Measurements from ENCODE around the gene LY6G6F. TPM values are rescaled to one million over a fixed set of nuclear protein-coding genes. Genes with fewer than 3 reads are reported as not detected.

LY6G6F gene
- polyA plus RNA-seq, 2 of the 4 experiments (the other 2 are of a cell fraction), result not detected

DNA sequence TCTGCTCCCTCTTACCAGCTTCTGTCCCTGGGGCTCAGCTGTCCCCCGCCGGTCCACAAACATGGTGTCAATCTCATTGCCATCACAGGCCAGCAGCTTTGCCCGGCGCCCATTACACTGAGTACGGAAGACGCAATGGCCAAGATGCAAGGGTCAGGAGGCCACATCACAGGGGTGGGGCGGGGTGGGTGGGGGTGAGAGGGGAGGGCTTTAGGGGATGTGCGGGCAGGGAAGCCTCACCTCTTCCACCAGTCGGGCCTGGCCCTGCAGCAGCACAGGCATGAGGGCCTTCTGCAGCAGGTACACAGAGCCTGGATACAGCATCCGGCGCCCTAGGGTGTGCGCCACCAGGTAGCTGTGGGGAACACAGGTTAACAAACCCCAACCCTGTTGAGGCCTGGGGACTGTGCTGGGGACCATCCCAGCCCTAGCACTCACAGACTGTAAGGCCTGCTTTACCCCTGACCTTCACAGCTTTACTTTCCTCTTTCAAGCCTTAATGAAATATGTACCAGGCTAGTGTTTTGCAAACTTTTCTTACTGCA is 15.0 kb upstream of the LY6G6F start:
- no peak for ATAC-seq
- CTCF ChIA-PET, result interaction anchor here (1.2 to 2.9 kb wide), 3 partner anchors 11 to 171 kb away, joined by 4 to 11 read pairs (median 4); partner anchors contain the start of genes LY6G5C and NEU1

DNA sequence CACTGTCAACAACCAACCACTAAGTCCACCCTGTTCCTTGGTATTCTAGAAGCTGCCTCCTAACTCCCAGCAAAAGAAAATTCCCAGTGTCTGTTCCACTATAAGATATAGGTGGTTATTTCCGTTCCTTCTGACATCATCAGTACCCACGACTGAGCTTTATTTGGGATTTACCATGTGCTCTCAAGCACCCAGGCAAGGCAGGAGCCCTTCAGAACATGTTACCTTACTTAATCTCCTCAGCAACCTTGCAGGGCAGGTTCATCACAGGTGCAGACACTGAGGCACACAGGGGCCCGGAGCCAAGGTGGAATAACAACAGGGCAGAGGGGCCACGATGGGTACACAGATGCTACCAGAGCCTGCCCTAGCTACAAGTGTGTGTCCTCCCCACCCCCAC is 14.3 kb upstream of the LY6G6F start:
- ATAC-seq, result no peak
- H3K4me3 ChIP-seq, result no peak overlapping the region
- H3K4me1 ChIP-seq, result no peaks in the 10 kb centered on the region; the same call in 2 of the 3 replicates
- ChIA-PET POLR2A (no interaction called here), CTCF (interaction anchor here (1.2 to 2.9 kb wide), 3 partner anchors 12 to 36 kb away, joined by 3 to 11 read pairs (median 4); partner anchors contain the start of genes DDAH2 and LY6G5C)
- DNase-seq (ENCODE audit: low read depth in 1 of 2, low spot score in 1 of 2), result no peak
- FAIRE-seq, result no peak
- no peaks in the 10 kb centered on the region for H3K9me3 ChIP-seq
- no peak overlapping the region for H3K27ac ChIP-seq
- 82% methylated on average over 4 of the region's 4 CpGs for WGBS (ENCODE audit: missing lambda C conversion rate)
- no peak overlapping the region for H3K4me2 ChIP-seq
- TF ChIP-seq ZSCAN20 (CRISPR knock-in tag; IDR thresholded peaks at IDR 0.05), result no peak
- no peak for TF ChIP-seq EHF (CRISPR knock-in tag; IDR thresholded peaks at IDR 0.05)
- TF ChIP-seq, protein P1, sequence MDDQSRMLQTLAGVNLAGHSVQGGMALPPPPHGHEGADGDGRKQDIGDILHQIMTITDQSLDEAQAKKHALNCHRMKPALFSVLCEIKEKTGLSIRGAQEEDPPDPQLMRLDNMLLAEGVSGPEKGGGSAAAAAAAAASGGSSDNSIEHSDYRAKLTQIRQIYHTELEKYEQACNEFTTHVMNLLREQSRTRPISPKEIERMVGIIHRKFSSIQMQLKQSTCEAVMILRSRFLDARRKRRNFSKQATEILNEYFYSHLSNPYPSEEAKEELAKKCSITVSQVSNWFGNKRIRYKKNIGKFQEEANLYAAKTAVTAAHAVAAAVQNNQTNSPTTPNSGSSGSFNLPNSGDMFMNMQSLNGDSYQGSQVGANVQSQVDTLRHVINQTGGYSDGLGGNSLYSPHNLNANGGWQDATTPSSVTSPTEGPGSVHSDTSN (IDR thresholded peaks at IDR 0.05), result no peak
- no peak for TF ChIP-seq KDM5A (IDR thresholded peaks at IDR 0.05)
- TF ChIP-seq, protein P2, sequence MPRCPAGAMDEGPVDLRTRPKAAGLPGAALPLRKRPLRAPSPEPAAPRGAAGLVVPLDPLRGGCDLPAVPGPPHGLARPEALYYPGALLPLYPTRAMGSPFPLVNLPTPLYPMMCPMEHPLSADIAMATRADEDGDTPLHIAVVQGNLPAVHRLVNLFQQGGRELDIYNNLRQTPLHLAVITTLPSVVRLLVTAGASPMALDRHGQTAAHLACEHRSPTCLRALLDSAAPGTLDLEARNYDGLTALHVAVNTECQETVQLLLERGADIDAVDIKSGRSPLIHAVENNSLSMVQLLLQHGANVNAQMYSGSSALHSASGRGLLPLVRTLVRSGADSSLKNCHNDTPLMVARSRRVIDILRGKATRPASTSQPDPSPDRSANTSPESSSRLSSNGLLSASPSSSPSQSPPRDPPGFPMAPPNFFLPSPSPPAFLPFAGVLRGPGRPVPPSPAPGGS (IDR thresholded peaks at IDR 0.05), result no peak
- TF ChIP-seq FOSB (CRISPR knock-in tag; IDR thresholded peaks at IDR 0.05), result no peak
- TF ChIP-seq HOXB5 (CRISPR knock-in tag; IDR thresholded peaks at IDR 0.05), result no peak
- no peak for TF ChIP-seq JUN (IDR thresholded peaks at IDR 0.05)
- no peak for TF ChIP-seq TP53 (CRISPR knock-in tag; IDR thresholded peaks at IDR 0.05)
- TF ChIP-seq RAD21 (conservative IDR thresholded peaks at IDR 0.05 in 1 of 2, IDR thresholded peaks at IDR 0.05 in 1 of 2), result no peak
- TF ChIP-seq, protein P3, sequence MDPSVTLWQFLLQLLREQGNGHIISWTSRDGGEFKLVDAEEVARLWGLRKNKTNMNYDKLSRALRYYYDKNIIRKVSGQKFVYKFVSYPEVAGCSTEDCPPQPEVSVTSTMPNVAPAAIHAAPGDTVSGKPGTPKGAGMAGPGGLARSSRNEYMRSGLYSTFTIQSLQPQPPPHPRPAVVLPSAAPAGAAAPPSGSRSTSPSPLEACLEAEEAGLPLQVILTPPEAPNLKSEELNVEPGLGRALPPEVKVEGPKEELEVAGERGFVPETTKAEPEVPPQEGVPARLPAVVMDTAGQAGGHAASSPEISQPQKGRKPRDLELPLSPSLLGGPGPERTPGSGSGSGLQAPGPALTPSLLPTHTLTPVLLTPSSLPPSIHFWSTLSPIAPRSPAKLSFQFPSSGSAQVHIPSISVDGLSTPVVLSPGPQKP (IDR thresholded peaks at IDR 0.05; ENCODE audit: low read depth, low read length), result no peak
- no peak for TF ChIP-seq RARB (CRISPR knock-in tag; IDR thresholded peaks at IDR 0.05)
- TF ChIP-seq, protein P4, sequence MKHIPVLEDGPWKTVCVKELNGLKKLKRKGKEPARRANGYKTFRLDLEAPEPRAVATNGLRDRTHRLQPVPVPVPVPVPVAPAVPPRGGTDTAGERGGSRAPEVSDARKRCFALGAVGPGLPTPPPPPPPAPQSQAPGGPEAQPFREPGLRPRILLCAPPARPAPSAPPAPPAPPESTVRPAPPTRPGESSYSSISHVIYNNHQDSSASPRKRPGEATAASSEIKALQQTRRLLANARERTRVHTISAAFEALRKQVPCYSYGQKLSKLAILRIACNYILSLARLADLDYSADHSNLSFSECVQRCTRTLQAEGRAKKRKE (CRISPR knock-in tag; IDR thresholded peaks at IDR 0.05; ENCODE audit: low read depth), result no peak
- TF ChIP-seq PHF8 (IDR thresholded peaks at IDR 0.05; ENCODE audit: borderline replicate concordance, low read depth), result no peak
- TF ChIP-seq CEBPB (IDR thresholded peaks at IDR 0.05), result no peak
- TF ChIP-seq, protein P5, sequence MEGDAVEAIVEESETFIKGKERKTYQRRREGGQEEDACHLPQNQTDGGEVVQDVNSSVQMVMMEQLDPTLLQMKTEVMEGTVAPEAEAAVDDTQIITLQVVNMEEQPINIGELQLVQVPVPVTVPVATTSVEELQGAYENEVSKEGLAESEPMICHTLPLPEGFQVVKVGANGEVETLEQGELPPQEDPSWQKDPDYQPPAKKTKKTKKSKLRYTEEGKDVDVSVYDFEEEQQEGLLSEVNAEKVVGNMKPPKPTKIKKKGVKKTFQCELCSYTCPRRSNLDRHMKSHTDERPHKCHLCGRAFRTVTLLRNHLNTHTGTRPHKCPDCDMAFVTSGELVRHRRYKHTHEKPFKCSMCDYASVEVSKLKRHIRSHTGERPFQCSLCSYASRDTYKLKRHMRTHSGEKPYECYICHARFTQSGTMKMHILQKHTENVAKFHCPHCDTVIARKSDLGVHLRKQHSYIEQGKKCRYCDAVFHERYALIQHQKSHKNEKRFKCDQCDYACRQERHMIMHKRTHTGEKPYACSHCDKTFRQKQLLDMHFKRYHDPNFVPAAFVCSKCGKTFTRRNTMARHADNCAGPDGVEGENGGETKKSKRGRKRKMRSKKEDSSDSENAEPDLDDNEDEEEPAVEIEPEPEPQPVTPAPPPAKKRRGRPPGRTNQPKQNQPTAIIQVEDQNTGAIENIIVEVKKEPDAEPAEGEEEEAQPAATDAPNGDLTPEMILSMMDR (IDR thresholded peaks at IDR 0.05), result no peak
- TF ChIP-seq CBX2 (IDR thresholded peaks at IDR 0.05; ENCODE audit: borderline replicate concordance, low read depth), result no peak
- TF ChIP-seq KDM1A (IDR thresholded peaks at IDR 0.05; ENCODE audit: low read depth), result no peak
- no peak for TF ChIP-seq MAFK (IDR thresholded peaks at IDR 0.05; ENCODE audit: partially characterized antibody)

More for the DNA sequence above, 15.0 kb upstream of the LY6G6F start:
- no peaks in the 10 kb centered on the region; the same call in 2 of the 3 replicates for H3K4me1 ChIP-seq
- H3K4me2 ChIP-seq, result no peak overlapping the region
- no peak for FAIRE-seq
- WGBS (ENCODE audit: missing lambda C conversion rate), result 96% methylated on average over 4 of the region's 12 CpGs
- H3K4me3 ChIP-seq, result no peak overlapping the region
- no peak for TF ChIP-seq HOXB5 (CRISPR knock-in tag; IDR thresholded peaks at IDR 0.05)
- TF ChIP-seq, protein P5 (IDR thresholded peaks at IDR 0.05), result no peak
- TF ChIP-seq HOXB13 (CRISPR knock-in tag; IDR thresholded peaks at IDR 0.05; ENCODE audit: low read depth), result no peak
- no peak for TF ChIP-seq FOSL2 (IDR thresholded peaks at IDR 0.05)
- no peak for TF ChIP-seq FOSL2 (CRISPR knock-in tag; IDR thresholded peaks at IDR 0.05)
- TF ChIP-seq ZNF302 (CRISPR knock-in tag; IDR thresholded peaks at IDR 0.05), result no peak
- TF ChIP-seq ZC3H11A (IDR thresholded peaks at IDR 0.05), result no peak
- no peak for TF ChIP-seq TFCP2L1 (CRISPR knock-in tag; IDR thresholded peaks at IDR 0.05)
- no peak for TF ChIP-seq CEBPB (IDR thresholded peaks at IDR 0.05)
- no peak for TF ChIP-seq RAD21 (conservative IDR thresholded peaks at IDR 0.05 in 1 of 2, IDR thresholded peaks at IDR 0.05 in 1 of 2)
- TF ChIP-seq FOSB (CRISPR knock-in tag; IDR thresholded peaks at IDR 0.05), result no peak
- TF ChIP-seq RNF2 (IDR thresholded peaks at IDR 0.05; ENCODE audit: borderline replicate concordance, low read depth), result no peak
- TF ChIP-seq, protein P6, sequence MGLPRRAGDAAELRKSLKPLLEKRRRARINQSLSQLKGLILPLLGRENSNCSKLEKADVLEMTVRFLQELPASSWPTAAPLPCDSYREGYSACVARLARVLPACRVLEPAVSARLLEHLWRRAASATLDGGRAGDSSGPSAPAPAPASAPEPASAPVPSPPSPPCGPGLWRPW (IDR thresholded peaks at IDR 0.05), result no peak
- no peak for TF ChIP-seq SMC3 (IDR thresholded peaks at IDR 0.05)
- TF ChIP-seq, protein P7, sequence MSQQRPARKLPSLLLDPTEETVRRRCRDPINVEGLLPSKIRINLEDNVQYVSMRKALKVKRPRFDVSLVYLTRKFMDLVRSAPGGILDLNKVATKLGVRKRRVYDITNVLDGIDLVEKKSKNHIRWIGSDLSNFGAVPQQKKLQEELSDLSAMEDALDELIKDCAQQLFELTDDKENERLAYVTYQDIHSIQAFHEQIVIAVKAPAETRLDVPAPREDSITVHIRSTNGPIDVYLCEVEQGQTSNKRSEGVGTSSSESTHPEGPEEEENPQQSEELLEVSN (IDR thresholded peaks at IDR 0.05; ENCODE audit: borderline replicate concordance, low read depth), result no peak
- no peak for TF ChIP-seq ESRRA (IDR thresholded peaks at IDR 0.05; ENCODE audit: borderline replicate concordance, low read length)
- no peak for TF ChIP-seq CBX8 (IDR thresholded peaks at IDR 0.05)
- H3K9me3 ChIP-seq, result no peaks in the 10 kb centered on the region
- no peak for DNase-seq (ENCODE audit: low read depth in 1 of 2, low spot score in 1 of 2)
- POLR2A ChIA-PET, result no interaction called here
- no peak overlapping the region for H3K27ac ChIP-seq
